H1 (cell line): ENCODE data around the gene ASB1. TPM values are rescaled to one million over a fixed set of nuclear protein-coding genes. Genes with fewer than 3 reads are reported as not detected.

ENCODE experiments used
- CTCF ChIA-PET: fragments of 300-600 bp; sonication (Branson Sonifier 250); formaldehyde crosslinking; loops from one replicate; lab custom pipeline; 2021; ENCODE audit not compliant: partially characterized antibody; lab: Charles Lee
- POLR2A ChIA-PET: fragments of 300-600 bp; sonication (Branson Sonifier 250); formaldehyde crosslinking; loops from one replicate; lab custom pipeline; 2021; ENCODE audit warnings: inconsistent platforms; ENCODE audit not compliant: partially characterized antibody; lab: Charles Lee
- DNase-seq, 2 experiments: peaks; one replicate each; pipeline versions ENCODE4 v3.0.0 to v3.0.0-alpha.2; 2010 to 2022; ENCODE audit warnings: low spot score in 2 of 2, low read depth in 1 of 2, mixed read lengths in 1 of 2
- FAIRE-seq: peaks from 2 replicates; lab custom pipeline; 2011; peaks lifted over from hg19 to GRCh38; lab: Jason Lieb, UNC
- H2AFZ ChIP-seq: 2 replicates; pipeline ENCODE4 v1.8.1; 2012; ENCODE audit warnings: low read length, inconsistent platforms
- H2AK5ac ChIP-seq: 2 replicates; pipeline ENCODE4 v1.6.1; 2013; ENCODE audit warnings: low read depth, low read length
- H2BK120ac ChIP-seq: replicated peaks from 2 replicates; pipeline ENCODE3; 2013; ENCODE audit warnings: low read depth, low read length, inconsistent platforms
- H2BK12ac ChIP-seq: 2 replicates; pipeline ENCODE4 v1.6.1; 2013; ENCODE audit warnings: low read depth, low read length
- H2BK15ac ChIP-seq: 2 replicates; pipeline ENCODE4 v1.6.1; 2013; ENCODE audit warnings: low read length
- H2BK20ac ChIP-seq: 2 replicates; pipeline ENCODE4 v1.6.1; 2013; ENCODE audit warnings: low read length
- H2BK5ac ChIP-seq: 2 replicates; pipeline ENCODE4 v1.6.1; 2013; ENCODE audit warnings: low read depth, low read length
- H3K14ac ChIP-seq: 2 replicates; pipeline ENCODE4 v1.6.1; 2013; ENCODE audit warnings: inconsistent platforms; ENCODE audit not compliant: insufficient read length
- H3K18ac ChIP-seq: 2 replicates; pipeline ENCODE4 v1.6.1; 2013; ENCODE audit warnings: low read length; ENCODE audit errors: extremely low read depth
- H3K23ac ChIP-seq: 2 replicates; pipeline ENCODE4 v1.6.1; 2013; ENCODE audit warnings: inconsistent platforms; ENCODE audit not compliant: insufficient read length
- H3K23me2 ChIP-seq: 2 replicates; pipeline ENCODE4 v1.6.1; 2013; ENCODE audit warnings: low read depth, low read length
- H3K27ac ChIP-seq: 2 replicates; pipeline ENCODE4 v1.6.1; 2011; ENCODE audit warnings: low read depth, low read length, inconsistent platforms
- H3K27me3 ChIP-seq, 4 experiments: replicated peaks in 1 of 4; 1 replicate in 1 of 4; 2 replicates in 3 of 4; pipeline versions ENCODE4 v1.6.1 to v1.8.1; 2011 to 2013; ENCODE audit warnings: low read length in 3 of 4, mild to moderate bottlenecking in 3 of 4, inconsistent platforms in 2 of 4, mixed read lengths in 2 of 4, moderate library complexity in 1 of 4; ENCODE audit not compliant: control insufficient read depth in 3 of 4, insufficient read depth in 3 of 4; ENCODE audit errors: extremely low read depth in 1 of 4
- H3K36me3 ChIP-seq, 4 experiments: 2 replicates each; pipeline versions ENCODE4 v1.6.1 to v1.8.1; 2011 to 2013; ENCODE audit warnings: mild to moderate bottlenecking in 4 of 4, low read length in 3 of 4, moderate library complexity in 2 of 4, control low read depth in 1 of 4, inconsistent platforms in 1 of 4; ENCODE audit not compliant: insufficient read depth in 4 of 4, control insufficient read depth in 2 of 4
- H3K4ac ChIP-seq: replicated peaks from 2 replicates; pipeline ENCODE3; 2013; ENCODE audit warnings: low read length, low read depth, mixed read lengths, inconsistent platforms; ENCODE audit not compliant: insufficient read length
- H3K4me1 ChIP-seq, 4 experiments: replicated peaks in 1 of 4; 1 replicate in 1 of 4; 2 replicates in 3 of 4; pipeline versions ENCODE4 v1.6.1 to v1.8.1; 2011 to 2013; ENCODE audit warnings: low read length in 3 of 4, inconsistent platforms in 2 of 4, mixed read lengths in 1 of 4; ENCODE audit not compliant: insufficient read depth in 4 of 4, control insufficient read depth in 3 of 4
- H3K4me2 ChIP-seq, 2 experiments: 2 replicates each; pipeline versions ENCODE4 v1.6.1 to v1.8.1; 2011 to 2013; ENCODE audit warnings: low read depth in 2 of 2, low read length in 2 of 2, control low read depth in 1 of 2, inconsistent platforms in 1 of 2, mild to moderate bottlenecking in 1 of 2; ENCODE audit not compliant: insufficient read depth in 1 of 2
- H3K4me3 ChIP-seq, 4 experiments: fragments of 200-600, 300-600 bp in 1 of 4; sonication (generic), shearing (Covaris generic), sonication (Bioruptor Twin) in 1 of 4; 2 replicates each; pipeline versions ENCODE4 v1.5.1 to v1.8.1; 2011 to 2016; ENCODE audit warnings: low read length in 4 of 4, low read depth in 3 of 4, control low read depth in 2 of 4, inconsistent platforms in 2 of 4, mild to moderate bottlenecking in 2 of 4, mixed read lengths in 1 of 4, moderate library complexity in 1 of 4; ENCODE audit not compliant: insufficient read depth in 2 of 4; ENCODE audit errors: extremely low read depth in 1 of 4
- H3K56ac ChIP-seq: replicated peaks from 2 replicates; pipeline ENCODE3; 2013; ENCODE audit warnings: low read depth, mild to moderate bottlenecking, mixed read lengths, low read length, inconsistent platforms; ENCODE audit not compliant: insufficient read length
- H3K79me1 ChIP-seq: 2 replicates; pipeline ENCODE4 v1.6.1; 2013; ENCODE audit warnings: low read depth, low read length, control low read depth
- H3K79me2 ChIP-seq, 2 experiments: 2 replicates each; pipeline versions ENCODE4 v1.6.1 to v1.8.1; 2012 to 2013; ENCODE audit warnings: low read length in 2 of 2, mild to moderate bottlenecking in 2 of 2, inconsistent platforms in 1 of 2; ENCODE audit not compliant: insufficient read depth in 2 of 2, control insufficient read depth in 1 of 2
- H3K9ac ChIP-seq, 4 experiments: replicated peaks in 1 of 4; 1 replicate in 1 of 4; 2 replicates in 3 of 4; pipeline versions ENCODE4 v1.6.1 to v1.8.1; 2011 to 2013; ENCODE audit warnings: low read depth in 3 of 4, low read length in 3 of 4, control low read depth in 2 of 4, mild to moderate bottlenecking in 2 of 4, moderate library complexity in 2 of 4, inconsistent platforms in 1 of 4; ENCODE audit errors: extremely low read depth in 1 of 4
- H3K9me3 ChIP-seq, 2 experiments: 2 replicates each; pipeline versions ENCODE4 v1.6.1 to v1.8.1; 2012 to 2013; ENCODE audit warnings: mild to moderate bottlenecking in 2 of 2, moderate library complexity in 2 of 2, control low read depth in 1 of 2, inconsistent platforms in 1 of 2, low read depth in 1 of 2, low read length in 1 of 2, mixed read lengths in 1 of 2; ENCODE audit not compliant: insufficient read depth in 2 of 2
- H4K20me1 ChIP-seq, 2 experiments: replicated peaks in 1 of 2; 2 replicates each; pipeline versions ENCODE3 to v1.8.1; 2011 to 2013; ENCODE audit warnings: inconsistent platforms in 2 of 2, low read length in 2 of 2, mild to moderate bottlenecking in 1 of 2; ENCODE audit not compliant: insufficient read depth in 2 of 2, control insufficient read depth in 1 of 2
- H4K5ac ChIP-seq: 2 replicates; pipeline ENCODE4 v1.6.1; 2013; ENCODE audit warnings: low read length, low read depth, mixed read lengths, inconsistent platforms; ENCODE audit not compliant: insufficient read length
- H4K8ac ChIP-seq: 2 replicates; pipeline ENCODE4 v1.8.0; 2013; ENCODE audit warnings: mild to moderate bottlenecking, moderate library complexity, low read length, inconsistent platforms; ENCODE audit not compliant: insufficient read depth; ENCODE audit errors: extremely low read depth
- H4K91ac ChIP-seq: replicated peaks from 2 replicates; pipeline ENCODE3; 2013; ENCODE audit warnings: low read length, mixed read lengths, inconsistent platforms; ENCODE audit not compliant: insufficient read length
- BCL11A ChIP-seq, 2 experiments: IDR thresholded peaks; one replicate each; pipeline ENCODE4 v1.6.1; 2011; ENCODE audit warnings: low read depth in 2 of 2, low read length in 2 of 2, mild to moderate bottlenecking in 2 of 2
- CBX5 ChIP-seq: fragments of 300-800, 300-1000 bp; sonication (generic); IDR thresholded peaks from 2 replicates; pipeline ENCODE4 v1.7.1; 2016; ENCODE audit warnings: antibody characterized with exemption, low read length, low read depth
- CTBP2 ChIP-seq: IDR thresholded peaks from 2 replicates; pipeline ENCODE4 v1.7.0; 2011; ENCODE audit warnings: borderline replicate concordance, mild to moderate bottlenecking, moderate library complexity, mixed read lengths, low read length; ENCODE audit not compliant: insufficient read depth, insufficient read length
- EP300 ChIP-seq, 2 experiments: IDR thresholded peaks; 1 replicate in 1 of 2; 2 replicates in 1 of 2; pipeline ENCODE4 v1.6.1; 2011 to 2012; ENCODE audit warnings: low read depth in 2 of 2, low read length in 2 of 2, mild to moderate bottlenecking in 2 of 2, borderline replicate concordance in 1 of 2, inconsistent platforms in 1 of 2, moderate library complexity in 1 of 2
- EZH2 ChIP-seq: fragments of 200-600 bp; sonication (generic); IDR thresholded peaks from 2 replicates; pipeline ENCODE4 v1.7.1; 2012; ENCODE audit warnings: low read depth, mild to moderate bottlenecking, moderate library complexity, low read length, inconsistent platforms; ENCODE audit not compliant: severe bottlenecking
- HDAC2 ChIP-seq, 2 experiments: fragments of 300-600 bp in 1 of 2; sonication (generic) in 1 of 2; IDR thresholded peaks; 2 replicates each; pipeline ENCODE4 v1.6.1; 2011 to 2012; ENCODE audit warnings: low read depth in 2 of 2, low read length in 2 of 2, mild to moderate bottlenecking in 2 of 2, moderate library complexity in 2 of 2, borderline replicate concordance in 1 of 2, inconsistent platforms in 1 of 2
- HDAC6 ChIP-seq: IDR thresholded peaks from one replicate; pipeline ENCODE4 v1.7.1; 2012; ENCODE audit warnings: low read depth, mild to moderate bottlenecking, inconsistent platforms, low read length, moderate library complexity
- JUND ChIP-seq: IDR thresholded peaks from 2 replicates; pipeline ENCODE4 v1.6.1; 2011; ENCODE audit warnings: mild to moderate bottlenecking, improper control_type of control experiment, low read length
- RBBP5 ChIP-seq: IDR thresholded peaks from 2 replicates; pipeline ENCODE4 v1.7.1; 2012; ENCODE audit warnings: low read depth, mild to moderate bottlenecking, inconsistent platforms, low read length, moderate library complexity, borderline replicate concordance
- TAF7 ChIP-seq: optimal IDR thresholded peaks from 2 replicates; pipeline ENCODE3; 2011; ENCODE audit warnings: low read depth, mild to moderate bottlenecking, inconsistent platforms, low read length, moderate library complexity, borderline replicate concordance
- WGBS, 2 experiments: shearing (Covaris generic) in 1 of 2; methylation state at CpG; one replicate each; pipeline versions ENCODE4 v1.1.6 to v1.1.7; 2013 to 2015; ENCODE audit warnings: low lambda C conversion rate in 2 of 2, mixed read lengths in 2 of 2, inconsistent platforms in 1 of 2, low coverage in 1 of 2, missing lambda C conversion rate in 1 of 2; ENCODE audit not compliant: insufficient replicate concordance in 2 of 2, insufficient coverage in 1 of 2, insufficient read length in 1 of 2; ENCODE audit errors: extremely low coverage in 1 of 2, missing lambda C conversion rate in 1 of 2; 5-methylcytosine and 5-hydroxymethylcytosine counted together
- polyA plus RNA-seq, 7 experiments: library from polyadenylated mRNA; depleted of rRNA in 3 of 7; stranded (reverse) in 5 of 7; unstranded in 2 of 7; fragments of >200 nt in 5 of 7; fragments of 200-250 nt in 2 of 7; gene quantifications; 1 replicate in 5 of 7; 2 replicates in 1 of 7; 4 replicates in 1 of 7; pipeline versions ENCODE4 v1.2.1 to v1.2.3, GENCODE V29; 2011 to 2013; ENCODE audit warnings: missing spikeins in 2 of 7, mixed read lengths in 2 of 7
- total RNA-seq: library from RNA; stranded (reverse); fragmentation: NEBNext Ultra II Directional; extraction: Animal tissue kit (Norgen Biotek cat#: 25700); gene quantifications from 2 replicates; pipeline ENCODE4 v1.2.1, GENCODE V29; 2021

The ASB1 gene
- total and polyA plus RNA-seq, 2 of the 8 experiments (the other 6 are each of a cell fraction or from before 2014, with no cell fraction given) = 24.1 to 36.0 TPM

DNA sequence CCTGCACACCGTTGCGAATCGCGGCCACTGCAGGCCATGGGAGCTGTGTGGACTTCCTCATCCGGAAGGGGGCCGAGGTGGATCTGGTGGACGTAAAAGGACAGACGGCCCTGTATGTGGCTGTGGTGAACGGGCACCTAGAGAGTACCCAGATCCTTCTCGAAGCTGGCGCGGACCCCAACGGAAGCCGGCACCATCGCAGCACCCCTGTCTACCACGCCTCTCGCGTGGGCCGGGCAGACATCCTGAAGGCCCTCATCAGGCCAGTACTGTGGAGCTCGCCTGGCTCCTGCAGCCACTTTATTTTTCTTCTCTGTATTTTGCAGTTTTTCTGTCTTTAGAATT is 9.0 kb downstream of the ASB1 start:
- H3K18ac ChIP-seq = no peak overlapping the region
- ChIA-PET POLR2A (no interaction called here), CTCF (interaction anchor here (6.8 kb wide), 1 partner anchor 67 kb away, joined by 68 read pairs; no protein-coding TSS in a partner anchor)
- H3K27ac ChIP-seq = no peak overlapping the region
- H4K5ac ChIP-seq = no peak overlapping the region
- H3K9ac ChIP-seq = no peak overlapping the region
- no peak overlapping the region for H2AFZ ChIP-seq
- no peak for DNase-seq
- H3K23me2 ChIP-seq = no peaks in the 10 kb centered on the region
- H4K8ac ChIP-seq = no peak overlapping the region
- H3K9me3 ChIP-seq = no peaks in the 10 kb centered on the region
- H3K56ac ChIP-seq = no peak overlapping the region
- H3K14ac ChIP-seq = no peak overlapping the region
- H3K4me3 ChIP-seq = no peak overlapping the region
- H2BK12ac ChIP-seq = no peak overlapping the region
- H3K79me1 ChIP-seq = peaks cover 12% of the 10 kb centered on the region
- H4K20me1 ChIP-seq = peaks cover 9 to 26% of the 10 kb centered on the region in 2 experiments
- H2BK120ac ChIP-seq = no peak overlapping the region
- H2BK5ac ChIP-seq = no peak overlapping the region
- H2AK5ac ChIP-seq = no peak overlapping the region
- no peaks in the 10 kb centered on the region for H3K4me1 ChIP-seq
- H3K4me2 ChIP-seq = no peak overlapping the region
- 93% methylated on average over 20 of the region's 20 CpGs; no CpG with 5 or more reads in 1 of the 2 experiments for WGBS, 2 experiments
- no peak overlapping the region for H2BK15ac ChIP-seq
- no peak overlapping the region for H3K4ac ChIP-seq
- peaks cover 12 to 37% (median 14%) of the 10 kb centered on the region in 4 experiments; a peak in 7 of 8 replicates for H3K36me3 ChIP-seq
- no peak overlapping the region for H3K23ac ChIP-seq
- no peaks in the 10 kb centered on the region for H3K27me3 ChIP-seq
- no peak for FAIRE-seq
- H3K79me2 ChIP-seq = peaks cover 14 to 77% of the 10 kb centered on the region in 2 experiments
- no peak overlapping the region for H4K91ac ChIP-seq
- no peak overlapping the region for H2BK20ac ChIP-seq
- TF ChIP-seq HDAC6 (no peak), RBBP5 (no peak), HDAC2 (IDR thresholded peaks at IDR 0.05; ENCODE audit: borderline replicate concordance in 1 of 2, low read depth in 2 of 2, low read length in 2 of 2) (no peak), BCL11A (IDR thresholded peaks at IDR 0.05; ENCODE audit: low read depth in 2 of 2, low read length in 2 of 2) (no peak), EP300 (IDR thresholded peaks at IDR 0.05; ENCODE audit: borderline replicate concordance in 1 of 2, low read depth in 2 of 2, low read length in 2 of 2) (no peak), CBX5 (no peak), EZH2 (no peak), CTBP2 (no peak), TAF7 (no peak), JUND (no peak)
